HEK293T (cell line): ENCODE results near the gene HASPIN.

Experiments
- CTCF ChIA-PET: fragments of 350-600 bp; formaldehyde crosslinking; extraction: SDS; loops from one replicate; lab custom pipeline; 2021; ENCODE audit warnings: antibody characterized with exemption, inconsistent platforms; lab: Yijun Ruan, JAX
- POLR2A ChIA-PET: fragments of 350-600 bp; formaldehyde crosslinking; extraction: SDS; loops from one replicate; lab custom pipeline; 2020; ENCODE audit warnings: antibody characterized with exemption, inconsistent platforms; lab: Yijun Ruan, JAX
- DNase-seq: peaks from one replicate; pipeline ENCODE4 v3.0.0; 2012; ENCODE audit warnings: mixed read lengths; ENCODE audit errors: extremely low spot score
- ARNT ChIP-seq: fragments of 450-650 bp; IDR thresholded peaks from 2 replicates; pipeline ENCODE4 v1.6.1; 2017; ENCODE audit warnings: mild to moderate bottlenecking
- BHLHE40 ChIP-seq: fragments of 450-650 bp; IDR thresholded peaks from 2 replicates; pipeline ENCODE4 v1.6.1; 2016; ENCODE audit warnings: mild to moderate bottlenecking, moderate library complexity, borderline replicate concordance
- CTBP1 ChIP-seq: fragments of 450-650 bp; IDR thresholded peaks from 2 replicates; pipeline ENCODE4 v1.6.1; 2016; ENCODE audit warnings: borderline replicate concordance
- ELF4 ChIP-seq: fragments of 450-650 bp; IDR thresholded peaks from 2 replicates; pipeline ENCODE4 v1.6.1; 2017; ENCODE audit warnings: antibody characterized with exemption
- FOXA1 ChIP-seq: fragments of 450-650 bp; IDR thresholded peaks from 2 replicates; pipeline ENCODE4 v1.6.1; 2016; ENCODE audit warnings: mild to moderate bottlenecking
- FOXK2 ChIP-seq: fragments of 450-650 bp; IDR thresholded peaks from 2 replicates; pipeline ENCODE4 v1.6.1; 2016; ENCODE audit warnings: mild to moderate bottlenecking
- FOXM1 ChIP-seq: fragments of 450-650 bp; IDR thresholded peaks from 2 replicates; pipeline ENCODE4 v1.6.1; 2017; ENCODE audit warnings: mild to moderate bottlenecking, borderline replicate concordance
- HDGF ChIP-seq: fragments of 450-650 bp; IDR thresholded peaks from 2 replicates; pipeline ENCODE4 v1.6.1; 2017; ENCODE audit warnings: antibody characterized with exemption, borderline replicate concordance
- L3MBTL2 ChIP-seq: fragments of 450-650 bp; conservative IDR thresholded peaks from 2 replicates; pipeline ENCODE4 v1.6.1; 2016; ENCODE audit warnings: mild to moderate bottlenecking
- LEF1 ChIP-seq: fragments of 450-650 bp; IDR thresholded peaks from 2 replicates; pipeline ENCODE4 v1.6.1; 2017; ENCODE audit warnings: mild to moderate bottlenecking, borderline replicate concordance
- NFRKB ChIP-seq: fragments of 450-650 bp; IDR thresholded peaks from 2 replicates; pipeline ENCODE4 v1.6.1; 2016; ENCODE audit warnings: mild to moderate bottlenecking, moderate library complexity
- PKNOX1 ChIP-seq: fragments of 450-650 bp; IDR thresholded peaks from 2 replicates; pipeline ENCODE4 v1.6.1; 2016
- SP1 ChIP-seq: fragments of 450-650 bp; IDR thresholded peaks from 2 replicates; pipeline ENCODE4 v1.6.1; 2017
- SUZ12 ChIP-seq: fragments of 450-650 bp; IDR thresholded peaks from 2 replicates; pipeline ENCODE4 v1.6.1; 2016; ENCODE audit warnings: mild to moderate bottlenecking
- TARDBP ChIP-seq: fragments of 450-650 bp; IDR thresholded peaks from 2 replicates; pipeline ENCODE4 v1.6.1; 2016
- ZNF384 ChIP-seq: fragments of 450-650 bp; IDR thresholded peaks from 2 replicates; pipeline ENCODE4 v1.6.1; 2016

HASPIN gene

GRCh38 chr17:3754458-3755334 is 31.0 kb downstream of the HASPIN start:
- POLR2A ChIA-PET: no interaction called here
- TF ChIP-seq PKNOX1 (no peak), SP1 (no peak), TARDBP (no peak), L3MBTL2 (no peak), FOXM1 (no peak), ZNF384 (no peak), ELF4 (no peak), CTBP1 (no peak), LEF1 (no peak), FOXA1 (no peak)
- peak; percentile 90 for DNase-seq
- CTCF ChIA-PET: no interaction called here

- TF ChIP-seq PKNOX1: no peak
- peak; percentile 23; the same call in 1 of the 2 replicates for TF ChIP-seq L3MBTL2
- no peak for DNase-seq
- ChIA-PET POLR2A (interaction anchor here (0.9 kb wide), 1 partner anchor 91 kb away, joined by 3 read pairs; no protein-coding TSS in a partner anchor), CTCF (interaction anchor here (1.5 kb wide), 1 partner anchor 17 kb away, joined by 4 read pairs; no protein-coding TSS in a partner anchor)
These were observed 31.8 kb downstream of the HASPIN start for GRCh38 chr17:3755335-3756030.

GRCh38 chr17:3759597-3760216 is 36.0 kb downstream of the HASPIN start:
- TF ChIP-seq TARDBP (no peak), ELF4 (no peak), HDGF (no peak), CTBP1 (no peak), SP1 (no peak)
- ChIA-PET CTCF (no interaction called here), POLR2A (no interaction called here)
- no peak for DNase-seq

- ChIA-PET POLR2A (no interaction called here), CTCF (no interaction called here)
- no peak for DNase-seq
- TF ChIP-seq SUZ12 (no peak), NFRKB (no peak), PKNOX1 (no peak), HDGF (no peak), FOXM1 (no peak), FOXA1 (no peak), ZNF384 (no peak), ELF4 (no peak), ARNT (no peak), L3MBTL2 (no peak), BHLHE40 (no peak), FOXK2 (no peak), CTBP1 (no peak), LEF1 (no peak), SP1 (no peak), TARDBP (no peak)
These were observed 37.6 kb downstream of the HASPIN start for GRCh38 chr17:3761036-3761917.

- POLR2A ChIA-PET: no interaction called here
- CTCF ChIA-PET: interaction anchor here (0.6 kb wide), 1 partner anchor 32 kb away, joined by 5 read pairs; no protein-coding TSS in a partner anchor
- TF ChIP-seq LEF1 (no peak), CTBP1 (no peak), ARNT (no peak), SP1 (no peak), SUZ12 (no peak), FOXA1 (no peak), TARDBP (no peak), FOXK2 (no peak)
- no peak for DNase-seq
These were observed 38.2 kb downstream of the HASPIN start for GRCh38 chr17:3761918-3762380.
